GM21515 (cell line): ENCODE data around the gene CCT8.
"Not testable (repeated sequence)": the region's sequence is repeated elsewhere in the genome, so short reads cannot be mapped to it uniquely, and the experiment has no call there.

Experiments
- ATAC-seq: cut with Tn5 transposase; IDR thresholded peaks from one replicate; pipeline ENCODE4 v1.9.1; 2021; ENCODE audit not compliant: unreplicated experiment

Gene CCT8

DNA sequence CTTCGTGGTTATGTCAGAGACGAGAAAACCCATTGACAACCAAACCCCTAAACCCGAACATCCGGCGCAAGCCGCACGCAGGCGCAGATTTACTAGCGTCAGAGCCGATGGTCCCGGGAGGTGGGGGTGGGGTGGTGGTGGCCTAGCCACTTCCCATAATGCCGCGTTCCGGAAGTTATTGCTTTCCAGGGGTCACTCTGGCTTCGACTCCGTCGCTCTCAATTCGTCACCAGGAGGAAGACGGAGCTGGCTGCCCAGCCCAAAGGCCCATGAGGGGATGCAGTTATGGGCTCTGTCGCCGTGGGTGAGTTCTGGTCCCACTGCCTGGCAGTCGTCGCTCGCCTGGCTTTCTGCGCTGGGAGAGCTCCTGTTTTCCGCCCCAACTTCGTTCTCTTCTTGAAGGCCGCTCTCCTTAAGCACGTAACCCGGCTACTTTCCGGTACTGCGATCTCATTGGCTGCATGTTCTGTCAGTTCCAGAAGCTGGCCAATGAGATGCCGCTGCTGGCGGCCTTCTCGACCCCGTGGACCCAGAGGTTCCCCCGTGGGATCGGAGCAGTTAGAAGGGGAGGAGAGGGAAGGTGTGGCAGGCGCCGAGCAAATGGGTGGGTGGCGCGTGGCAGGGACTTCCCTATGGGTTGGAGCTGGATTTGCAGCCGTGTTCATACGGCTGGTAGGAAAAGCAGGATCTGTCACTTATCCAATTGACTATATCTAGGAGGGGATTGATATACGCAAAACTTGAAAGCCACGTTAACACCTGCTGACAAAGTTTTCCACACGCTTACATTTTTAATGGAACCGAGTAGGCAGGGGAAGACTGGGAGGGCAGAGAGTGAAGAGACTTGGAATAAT, 48.7 kb downstream of the CCT8 start, which contains the start of gene USP16:
Gene USP16 (plus strand): TSS at position 195 of the 854 bp plus-strand sequence. CDS start 3,246 bp downstream, outside the sequence.
- peak; percentile 98 for ATAC-seq

GRCh38 chr21:29022166-29022565, 51.3 kb downstream of the CCT8 start:
- ATAC-seq: no peak

DNA sequence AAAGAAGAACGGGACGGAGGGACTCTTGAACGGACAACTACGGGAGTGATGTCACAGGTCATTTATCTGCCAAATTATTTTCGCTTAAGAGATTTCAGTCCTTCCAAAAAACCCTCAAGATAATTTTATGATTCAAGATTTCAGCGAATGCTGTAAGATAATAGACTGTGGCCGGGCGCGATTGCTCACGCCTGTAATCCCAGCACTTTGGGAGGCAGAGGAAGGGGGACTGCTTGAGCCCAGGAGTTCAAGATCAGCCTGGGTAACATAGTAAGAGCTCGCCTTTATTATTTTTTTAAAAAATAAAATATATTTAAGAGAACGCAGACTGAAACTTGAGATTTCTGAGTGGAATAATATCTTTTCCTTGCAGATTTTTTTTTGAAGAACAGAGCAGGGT, 54.9 kb downstream of the CCT8 start:
- peak; percentile 15 for ATAC-seq

DNA sequence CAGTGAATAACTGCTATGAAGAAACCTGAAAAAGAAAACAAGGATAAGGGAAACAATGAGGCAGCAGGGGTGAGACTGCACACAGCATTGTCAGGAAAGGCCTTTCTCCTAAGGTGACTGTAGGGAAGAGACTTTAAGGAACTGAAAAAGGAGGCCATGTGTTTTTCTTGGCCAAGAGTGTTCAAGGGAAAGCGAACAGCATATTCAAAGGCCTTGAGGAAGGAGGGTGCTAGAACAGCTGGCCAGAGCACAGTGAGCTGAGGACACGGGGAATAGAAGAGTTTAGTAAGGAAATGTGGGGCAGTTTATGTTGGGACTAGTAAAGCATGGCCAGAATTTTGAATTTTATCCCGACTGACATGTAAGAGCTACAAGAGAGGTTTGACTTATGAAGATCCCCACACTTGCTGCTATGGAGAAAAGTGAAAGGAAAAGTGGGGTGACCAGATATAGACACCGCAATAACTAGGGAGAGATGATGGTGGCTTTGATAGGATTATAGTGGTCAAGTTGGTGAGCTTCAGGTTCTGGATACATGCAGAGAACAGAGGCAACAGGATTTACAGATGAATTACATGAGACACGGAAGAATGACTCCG, 55.7 kb downstream of the CCT8 start:
- ATAC-seq: no peak

- not testable (repeated sequence) for ATAC-seq
Measured at GRCh38 chr21:29011236-29011635, 62.2 kb downstream of the CCT8 start.

GRCh38 chr21:29008367-29008766, 65.1 kb downstream of the CCT8 start:
- ATAC-seq: no peak

DNA sequence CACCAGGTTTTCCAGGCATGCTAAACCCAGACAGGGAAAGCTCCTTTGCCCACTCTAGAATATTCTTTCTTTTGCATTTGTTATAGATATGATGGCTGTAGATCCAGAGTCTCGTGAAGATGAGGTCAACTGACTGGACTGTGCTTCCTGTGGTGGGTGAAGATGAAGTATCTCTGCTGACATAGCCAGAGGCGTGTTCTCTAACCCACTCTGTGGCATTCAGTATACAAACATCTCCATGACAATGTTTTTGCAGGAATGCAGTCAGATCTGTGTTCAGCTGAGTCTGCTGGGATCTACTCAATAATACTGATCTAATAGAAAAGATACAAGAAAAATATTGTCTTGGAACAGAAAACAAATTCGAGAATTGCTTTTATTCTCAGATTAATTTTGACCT, 65.6 kb downstream of the CCT8 start:
- ATAC-seq: no peak

DNA sequence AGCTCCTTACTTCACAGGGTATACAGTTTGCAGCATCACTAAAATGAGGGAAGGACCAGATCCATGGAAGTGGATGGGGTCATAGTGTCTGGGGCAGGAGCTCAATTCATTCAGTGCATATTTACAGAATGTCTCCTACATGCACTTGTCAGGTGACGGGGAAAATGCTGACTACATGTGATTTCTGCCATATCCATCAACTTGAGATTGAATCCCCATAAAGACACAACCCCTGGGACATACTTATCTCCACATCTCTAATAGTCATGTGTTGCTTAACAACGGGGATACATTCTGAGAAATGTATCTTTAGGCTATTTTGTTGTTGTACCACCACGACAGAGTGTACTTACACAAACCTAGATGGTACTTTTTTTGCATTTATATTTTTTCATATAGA, 66.3 kb downstream of the CCT8 start:
- ATAC-seq: no peak
